Activated CD8-positive, alpha-beta memory T cell treated with anti-CD3 and anti-CD28 coated beads for 4 hours (primary cell): Measurements from ENCODE around the gene TMEM44.
"Not testable (repeated sequence)": the region's sequence is repeated elsewhere in the genome, so short reads cannot be mapped to it uniquely, and the experiment has no call there.

Source experiments
- DNase-seq, 2 donors: peaks; one replicate each; pipeline ENCODE4 v3.0.0-alpha.2; 2020; ENCODE audit warnings: low read depth in 2 of 2

TMEM44 gene

DNA sequence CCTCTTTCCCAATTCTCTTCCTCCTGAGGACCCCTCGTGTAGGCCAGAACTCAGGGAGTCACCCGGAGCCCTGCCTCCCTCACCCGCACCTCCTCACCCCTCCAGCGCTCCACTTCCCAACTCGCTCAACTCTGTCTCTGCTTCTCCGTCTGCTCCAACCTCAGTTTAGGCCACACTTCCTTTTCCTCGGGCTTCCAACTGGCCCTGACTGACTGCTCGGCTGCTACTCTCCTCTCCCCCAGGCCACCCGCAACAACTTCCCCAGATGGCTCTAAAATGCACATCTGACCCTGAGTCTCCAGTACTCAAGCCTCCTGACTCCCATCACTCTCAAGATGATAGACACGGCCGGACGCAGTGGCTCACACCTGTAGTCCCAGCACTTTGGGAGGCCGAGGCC lies 23.6 kb downstream of the TMEM44 start:
- no peak for DNase-seq

DNA sequence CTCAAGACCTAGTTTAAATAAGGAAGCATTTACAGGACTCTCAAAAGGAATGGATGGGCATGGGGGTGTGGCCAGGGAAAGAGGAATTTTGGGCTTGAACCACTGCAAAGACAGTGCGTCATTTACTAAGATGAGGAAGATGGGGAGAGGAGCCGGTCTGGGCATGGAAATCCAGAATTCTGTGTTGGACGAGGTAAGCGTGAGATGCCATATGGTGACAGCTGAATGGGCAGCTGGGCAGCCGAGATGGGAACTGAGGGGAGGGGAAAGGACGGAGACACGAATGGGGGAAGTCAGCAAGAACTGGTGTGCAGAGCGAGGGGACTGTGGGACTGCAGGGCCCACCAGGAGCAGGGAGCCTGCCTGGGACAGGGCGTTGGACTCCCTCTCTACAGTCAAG lies 24.2 kb downstream of the TMEM44 start:
- DNase-seq = no peak

DNA sequence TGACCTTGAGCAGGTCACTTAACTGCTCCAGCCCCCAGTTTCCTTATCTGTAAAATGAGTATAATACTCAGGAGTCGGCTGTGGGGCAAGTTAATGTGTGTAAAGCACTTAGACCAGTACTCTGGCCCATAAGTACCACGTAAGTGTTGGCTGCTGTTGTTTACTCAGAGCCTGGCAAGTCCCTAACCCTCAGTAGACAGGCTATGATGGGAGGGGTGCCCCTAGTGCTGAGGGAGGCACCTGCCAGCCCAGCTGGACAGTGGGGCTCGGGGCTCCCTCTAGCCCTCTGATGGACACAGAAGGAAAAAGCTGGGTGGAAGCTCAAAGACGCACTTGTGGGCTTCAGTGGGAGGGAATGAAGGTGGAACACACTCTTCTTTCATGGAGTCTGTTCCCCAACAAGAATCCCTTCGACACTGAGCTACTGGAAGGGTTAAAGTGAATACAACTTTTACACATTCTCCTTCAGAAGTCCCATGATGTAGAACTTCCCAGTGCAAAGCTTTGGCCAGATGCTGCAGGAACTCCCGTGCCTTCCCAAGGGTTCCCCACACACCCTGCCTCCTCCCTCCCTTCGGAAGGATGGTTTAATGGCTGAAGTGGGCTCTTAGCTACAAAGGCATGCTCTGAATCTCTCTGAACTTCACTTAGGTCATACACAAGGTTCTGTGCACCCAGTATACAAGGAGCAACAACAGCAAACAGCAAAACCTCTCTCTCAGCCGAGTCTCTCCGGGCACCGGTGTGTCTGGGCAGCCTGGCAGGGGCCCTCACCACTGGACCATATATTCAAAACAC lies 25.4 kb downstream of the TMEM44 start:
- no peak for DNase-seq

DNA sequence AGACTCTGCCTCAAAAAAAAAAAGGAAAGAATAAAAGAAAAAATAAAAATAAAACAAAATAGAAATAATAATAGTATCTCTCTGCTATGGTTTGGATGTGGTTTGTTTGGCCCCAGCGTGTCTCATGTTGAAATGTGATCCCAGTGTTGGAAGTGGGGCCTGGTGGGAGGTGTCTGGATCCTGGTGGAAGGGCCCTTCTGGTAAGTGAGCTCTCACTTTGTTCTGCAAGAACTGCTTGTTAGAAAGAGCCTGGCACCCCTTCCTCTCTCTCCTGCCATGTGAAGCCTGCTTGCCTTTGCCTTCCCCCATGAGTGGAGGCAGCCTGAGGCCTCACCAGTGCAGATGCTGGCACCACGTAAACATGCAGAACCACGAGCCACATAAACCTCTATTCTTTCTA lies 26.3 kb downstream of the TMEM44 start:
- no peak for DNase-seq

DNA sequence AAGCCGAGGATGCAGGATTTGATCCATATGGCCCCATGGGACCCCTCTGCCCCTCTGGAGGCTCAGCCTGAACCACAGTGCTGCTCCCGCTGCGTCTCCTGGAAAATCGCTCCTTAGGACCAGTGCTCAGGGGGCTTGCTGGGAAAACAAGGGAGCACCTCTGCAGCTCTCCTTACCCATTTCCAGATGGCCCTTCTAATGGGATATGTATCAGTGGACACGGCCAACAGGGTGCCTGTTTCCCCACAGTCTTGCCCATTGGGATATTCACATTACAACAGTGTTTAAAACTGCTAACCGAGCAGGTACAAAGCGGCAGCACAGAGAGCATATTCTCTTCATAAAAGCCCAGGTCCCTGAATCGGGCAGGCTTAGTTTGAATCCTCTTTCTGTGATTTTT lies 27.1 kb downstream of the TMEM44 start:
- no peak for DNase-seq

DNA sequence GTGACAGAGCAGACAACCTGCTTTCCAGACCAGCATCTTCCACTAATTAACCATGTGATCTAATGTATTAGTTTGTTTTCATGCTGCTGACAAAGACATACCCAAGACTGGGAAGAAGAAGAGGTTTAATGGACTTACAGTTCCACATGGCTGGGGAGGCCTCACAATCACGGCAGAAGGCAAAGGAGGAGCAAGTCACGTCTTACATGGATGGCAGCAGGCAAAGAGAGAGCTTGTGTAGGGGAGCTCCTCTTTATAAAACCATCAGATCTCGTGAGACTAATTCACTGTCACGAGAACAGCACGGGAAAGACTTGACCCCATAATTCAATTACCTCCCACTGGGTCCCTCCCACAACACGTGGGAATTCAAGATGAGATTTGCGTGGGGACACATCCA lies 27.9 kb downstream of the TMEM44 start:
- not testable (repeated sequence) for DNase-seq

DNA sequence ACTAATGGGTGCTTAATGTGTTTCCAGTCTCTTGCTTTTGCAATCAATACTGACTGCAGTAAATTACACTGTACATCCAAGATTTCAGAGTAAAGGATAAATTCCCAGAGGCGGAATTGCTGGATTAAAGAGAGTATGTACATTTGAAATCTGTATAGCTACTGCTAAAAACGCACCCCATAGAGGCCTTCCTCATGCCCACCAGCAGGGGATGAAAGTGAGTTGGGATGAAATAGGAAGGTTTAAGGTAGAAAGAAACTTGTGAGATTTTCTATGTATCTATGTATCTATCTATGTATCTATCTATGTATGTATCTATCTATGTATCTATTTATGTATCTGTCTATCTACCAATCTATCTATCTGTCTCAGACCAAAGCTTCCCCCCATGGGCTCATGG lies 28.4 kb downstream of the TMEM44 start:
- no peak for DNase-seq

DNA sequence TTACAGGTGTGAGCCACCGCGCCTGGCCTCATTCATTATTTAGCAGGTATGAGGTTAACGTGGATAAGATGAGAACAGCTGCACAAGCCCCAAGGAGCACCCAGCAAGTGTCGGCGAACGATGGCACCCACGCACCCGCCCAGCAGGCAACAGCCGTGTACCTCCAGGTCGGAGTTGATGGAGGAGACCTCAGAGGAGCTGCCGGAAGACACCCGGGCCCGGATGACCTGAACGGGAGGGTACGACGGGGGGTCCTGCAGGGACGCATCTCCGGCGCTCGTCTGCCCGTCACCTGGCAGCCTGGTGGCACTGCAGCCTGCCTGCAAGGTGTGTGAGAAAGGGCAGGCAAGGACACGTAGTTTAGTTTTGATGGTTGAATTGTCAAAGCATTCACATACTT lies 29.1 kb downstream of the TMEM44 start:
- no peak for DNase-seq

DNA sequence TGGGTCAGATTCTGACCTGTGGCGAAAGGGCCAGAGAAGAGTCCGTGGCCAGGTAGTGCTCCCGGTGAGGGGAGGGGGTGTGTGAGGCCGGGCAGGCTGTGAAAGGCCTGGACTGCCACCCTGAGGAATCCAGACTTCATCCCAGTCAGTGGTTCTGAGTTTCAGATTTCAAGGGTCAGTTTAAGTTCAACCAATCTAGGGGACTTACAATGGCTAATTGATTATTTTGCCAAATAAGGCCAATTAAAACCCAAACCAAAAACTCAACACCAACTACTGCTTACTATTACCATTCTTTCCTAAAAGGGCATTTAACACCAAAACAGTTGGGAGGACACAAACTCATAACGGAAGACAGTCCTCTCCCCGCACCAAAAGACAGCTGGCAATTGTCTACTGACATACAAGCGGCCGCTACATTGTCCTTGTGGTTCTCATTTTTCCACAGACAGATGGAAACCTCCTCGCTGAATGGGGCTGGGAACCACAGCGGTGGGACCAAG lies 30.5 kb downstream of the TMEM44 start:
- no peak for DNase-seq

DNA sequence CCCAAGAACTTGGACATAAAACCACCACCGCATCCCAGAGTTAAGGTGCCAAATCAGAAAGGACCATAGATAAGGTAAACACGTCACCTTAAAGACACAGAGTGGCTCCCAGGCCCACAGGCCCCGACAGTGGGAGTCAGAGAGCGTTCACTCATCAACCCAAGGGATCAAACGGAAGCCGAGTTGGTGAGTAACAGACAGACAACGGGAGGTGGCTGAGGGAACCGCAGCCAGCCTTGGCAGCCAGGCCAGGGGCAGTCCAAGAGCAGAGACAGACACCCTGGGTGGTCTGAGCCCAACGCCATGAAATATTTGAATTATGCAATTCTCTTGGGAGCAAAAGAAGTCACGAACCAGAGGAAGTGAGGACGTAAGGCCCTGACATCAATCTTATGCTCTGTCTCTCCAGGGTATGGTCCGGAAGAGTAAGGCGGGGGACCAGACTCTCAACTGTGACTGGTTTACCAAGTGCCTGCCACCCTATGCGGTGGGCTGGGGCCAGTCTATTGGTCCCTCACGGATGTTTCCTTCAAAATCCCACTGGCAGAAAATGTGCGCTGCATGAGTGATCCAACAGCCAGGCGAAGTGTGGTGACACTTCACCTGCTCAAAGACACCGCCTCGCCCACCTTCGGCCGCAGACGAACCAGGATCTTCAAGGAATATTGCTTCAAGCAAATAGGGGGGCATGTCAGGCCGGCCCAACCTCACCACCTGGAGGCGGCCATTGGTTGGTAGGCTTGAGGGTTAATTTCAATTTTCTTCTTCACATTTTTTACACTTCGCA lies 34.3 kb downstream of the TMEM44 start:
- no peak for DNase-seq

DNA sequence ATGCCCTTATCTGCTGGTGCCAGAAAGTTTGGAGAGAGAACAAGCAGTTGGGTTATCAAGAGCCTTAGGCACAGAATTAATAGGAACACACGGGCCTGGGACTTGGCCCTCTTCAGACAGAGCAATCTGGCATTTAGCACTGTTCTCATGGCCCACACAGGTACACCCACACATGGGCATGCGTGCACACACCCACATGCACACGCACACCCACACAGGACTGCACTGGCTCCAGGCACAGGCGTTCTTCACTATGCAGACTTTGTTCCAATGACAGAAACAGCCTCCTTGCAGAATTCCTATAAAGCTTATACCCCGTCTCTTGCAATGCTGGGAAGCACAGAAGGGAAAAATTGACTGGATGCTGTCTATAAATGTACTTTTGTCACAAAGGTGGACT lies 36.3 kb downstream of the TMEM44 start:
- no peak for DNase-seq

DNA sequence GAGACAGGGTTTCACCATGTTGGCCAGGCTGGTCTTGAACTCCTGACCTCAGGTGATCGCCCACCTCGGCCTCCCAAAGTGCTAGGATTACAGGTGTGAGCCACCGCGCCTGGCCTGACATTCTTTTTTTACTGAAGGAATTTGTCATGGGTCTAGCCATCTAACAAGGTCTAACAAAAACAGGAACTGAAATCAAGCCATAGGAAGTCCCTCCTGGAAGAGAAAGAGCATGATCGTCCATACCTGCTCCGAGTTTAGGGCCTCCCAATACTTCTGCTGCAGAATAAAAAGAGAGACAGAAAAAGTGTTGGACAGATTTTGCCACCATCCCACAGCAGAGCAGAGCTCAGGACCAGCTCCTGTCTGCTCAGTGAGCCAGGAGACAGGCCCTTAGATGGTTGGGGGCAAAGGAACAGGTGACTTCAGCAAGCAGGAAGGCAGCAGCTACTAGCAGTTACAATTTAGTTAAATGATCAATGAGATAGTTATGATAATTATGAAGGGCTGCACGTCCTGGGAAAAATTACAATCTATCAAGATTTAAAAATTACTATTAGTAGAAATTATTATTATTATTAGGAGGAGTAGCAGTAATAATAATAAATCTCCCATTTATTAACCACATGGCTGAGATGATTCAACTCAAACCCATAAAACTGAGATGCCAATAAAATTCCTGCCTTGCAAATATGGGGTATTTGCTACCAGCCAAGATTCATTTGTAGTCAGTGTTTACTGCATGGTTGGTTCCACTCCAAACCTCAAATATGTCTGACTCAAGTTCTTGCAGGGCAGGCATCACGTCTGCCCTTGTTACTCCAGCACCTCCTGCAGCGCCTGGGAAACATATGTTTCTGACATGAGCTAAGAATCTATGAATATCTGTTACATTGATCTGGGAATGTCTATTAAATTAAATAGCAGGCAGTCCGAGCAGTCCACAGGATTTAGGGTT lies 40.1 kb downstream of the TMEM44 start:
- no peak for DNase-seq

DNA sequence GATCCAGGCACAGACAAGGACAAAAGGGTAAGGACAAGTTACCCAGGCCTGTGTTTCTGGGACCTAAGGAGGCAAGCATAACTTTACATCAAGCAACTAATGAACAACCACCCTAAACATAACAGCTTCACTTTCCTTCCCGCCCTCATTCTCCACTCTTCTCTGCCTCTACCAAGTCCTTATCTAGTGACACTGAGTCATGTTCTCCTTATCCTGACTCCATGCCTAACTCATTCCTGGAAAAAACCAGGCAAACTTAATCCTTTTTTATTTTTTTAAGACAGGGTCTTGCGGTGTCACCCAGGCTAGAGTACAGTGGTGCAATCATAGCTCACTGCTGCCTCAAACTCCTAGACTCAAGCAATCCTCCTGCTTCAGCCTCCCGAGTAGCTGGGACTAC lies 44.5 kb downstream of the TMEM44 start:
- DNase-seq = no peak

DNA sequence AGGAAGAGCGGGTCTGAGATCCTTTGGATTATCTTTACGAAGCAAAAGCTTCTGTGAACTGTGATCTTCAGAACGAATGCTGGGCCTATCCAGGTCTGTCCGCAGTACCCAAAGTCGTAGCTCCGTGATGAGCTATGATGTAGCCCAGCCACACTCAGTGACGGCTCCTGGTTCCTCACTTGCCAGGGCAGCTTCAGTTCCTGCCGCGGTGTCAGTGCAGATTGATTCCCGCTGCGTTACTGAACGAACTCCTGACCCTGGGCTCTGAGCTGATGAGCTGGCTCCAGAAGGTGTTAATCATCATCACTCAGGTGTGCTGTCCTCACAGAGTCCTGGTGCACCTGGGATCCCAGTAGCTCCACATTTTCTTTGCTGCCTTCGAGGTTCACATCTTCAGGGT lies 45.0 kb downstream of the TMEM44 start:
- no peak for DNase-seq

DNA sequence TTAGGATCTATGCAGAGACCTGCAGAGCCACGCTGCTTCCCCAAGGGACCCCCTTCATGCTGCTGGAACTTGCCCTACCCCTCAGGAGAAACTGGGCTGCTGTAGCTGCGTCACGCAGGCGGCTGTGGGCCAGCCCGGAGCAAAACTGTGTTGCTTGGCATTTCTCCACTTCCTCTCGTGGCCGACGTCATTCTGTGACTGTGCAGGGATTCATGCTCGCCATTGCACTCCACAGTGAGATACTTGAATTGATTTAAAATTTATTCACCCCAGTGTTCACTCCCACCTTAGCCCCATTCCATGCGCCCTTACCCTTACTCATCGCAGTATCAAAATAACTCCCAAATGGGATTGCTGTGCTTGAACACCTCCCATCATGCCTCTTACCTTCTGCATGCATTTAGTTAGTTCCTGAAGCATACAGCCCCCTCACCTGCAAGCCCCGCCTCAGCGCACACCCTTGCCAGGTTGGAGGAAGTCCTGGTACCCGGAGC lies 45.7 kb downstream of the TMEM44 start:
- no peak for DNase-seq

DNA sequence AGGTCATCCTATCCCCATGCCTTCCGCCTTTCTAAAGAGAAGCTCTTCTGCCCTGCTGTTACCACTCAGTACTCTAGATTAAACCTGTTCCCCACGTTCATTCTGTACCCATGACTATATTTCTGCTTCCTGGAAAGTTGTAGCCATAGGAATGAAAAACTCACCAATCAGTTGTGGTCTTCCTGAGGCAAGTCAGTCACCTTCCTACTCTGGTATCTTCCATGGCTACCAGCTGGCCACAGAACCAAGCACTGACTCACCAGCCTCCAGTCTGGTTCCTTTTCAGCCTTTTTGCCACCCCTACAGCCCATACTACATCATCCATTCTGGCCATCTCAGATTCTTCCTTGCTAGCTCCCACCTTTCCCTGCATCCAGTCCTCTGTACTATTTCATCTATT lies 46.4 kb downstream of the TMEM44 start:
- no peak for DNase-seq

DNA sequence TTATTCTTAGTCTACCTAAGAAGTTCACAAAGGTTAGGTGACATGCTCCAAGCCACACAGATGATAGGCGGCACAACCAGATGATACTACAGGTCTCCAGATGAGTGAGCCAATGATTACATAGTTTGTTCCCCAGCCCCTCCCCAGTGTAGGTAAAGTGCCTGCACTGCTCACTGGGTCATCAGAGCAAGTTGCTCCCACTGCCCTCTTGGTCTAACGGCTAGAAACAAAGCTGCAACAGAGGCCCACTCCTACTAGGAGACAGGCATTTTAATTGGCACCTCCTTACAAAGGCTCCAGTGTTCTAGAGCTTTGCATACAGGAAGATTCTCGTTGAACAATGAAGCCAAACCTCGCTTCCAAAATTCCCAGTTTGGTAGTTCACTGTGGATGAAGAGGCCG lies 47.3 kb downstream of the TMEM44 start:
- DNase-seq = no peak

DNA sequence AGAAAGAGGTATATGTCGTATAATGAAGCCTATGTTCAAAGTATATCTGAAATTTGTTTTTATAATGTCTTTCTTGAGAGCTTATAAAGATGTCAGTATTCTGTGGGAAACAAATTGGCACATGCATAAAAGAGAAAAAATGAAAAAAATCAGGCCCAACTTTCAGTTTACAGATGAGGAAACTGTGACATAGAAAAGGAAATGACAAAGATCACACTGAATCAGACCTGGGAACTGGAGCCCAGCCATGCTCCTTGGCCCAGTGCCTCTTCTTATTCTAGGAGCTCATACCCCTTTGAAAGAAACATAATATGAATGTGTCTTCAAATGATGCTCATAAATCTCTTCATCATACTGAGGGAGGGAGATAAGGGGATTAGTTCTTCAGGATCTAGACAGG lies 48.4 kb downstream of the TMEM44 start:
- no peak for DNase-seq

DNA sequence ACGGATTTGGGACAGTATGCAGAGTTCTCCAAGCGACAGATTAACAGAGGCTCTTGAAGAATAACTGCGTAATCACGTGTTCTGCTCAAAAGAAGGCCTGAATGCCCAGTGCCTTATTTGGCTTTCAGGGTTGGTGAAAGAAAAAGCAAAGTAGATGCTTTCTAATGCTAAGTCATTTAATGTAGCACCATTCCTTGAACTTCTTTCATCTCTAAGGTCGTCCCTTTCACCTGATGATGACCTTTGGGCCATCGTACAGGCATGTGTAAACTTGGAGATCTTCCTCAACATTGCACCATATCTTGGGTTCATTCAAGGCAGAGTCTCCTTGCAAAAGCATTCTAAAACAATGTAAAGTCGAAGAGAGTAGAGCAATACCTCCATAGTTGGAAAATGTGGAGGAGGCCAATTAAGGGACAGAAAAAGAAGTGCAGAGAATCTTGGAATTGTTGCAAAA lies 48.9 kb downstream of the TMEM44 start:
- DNase-seq = no peak

DNA sequence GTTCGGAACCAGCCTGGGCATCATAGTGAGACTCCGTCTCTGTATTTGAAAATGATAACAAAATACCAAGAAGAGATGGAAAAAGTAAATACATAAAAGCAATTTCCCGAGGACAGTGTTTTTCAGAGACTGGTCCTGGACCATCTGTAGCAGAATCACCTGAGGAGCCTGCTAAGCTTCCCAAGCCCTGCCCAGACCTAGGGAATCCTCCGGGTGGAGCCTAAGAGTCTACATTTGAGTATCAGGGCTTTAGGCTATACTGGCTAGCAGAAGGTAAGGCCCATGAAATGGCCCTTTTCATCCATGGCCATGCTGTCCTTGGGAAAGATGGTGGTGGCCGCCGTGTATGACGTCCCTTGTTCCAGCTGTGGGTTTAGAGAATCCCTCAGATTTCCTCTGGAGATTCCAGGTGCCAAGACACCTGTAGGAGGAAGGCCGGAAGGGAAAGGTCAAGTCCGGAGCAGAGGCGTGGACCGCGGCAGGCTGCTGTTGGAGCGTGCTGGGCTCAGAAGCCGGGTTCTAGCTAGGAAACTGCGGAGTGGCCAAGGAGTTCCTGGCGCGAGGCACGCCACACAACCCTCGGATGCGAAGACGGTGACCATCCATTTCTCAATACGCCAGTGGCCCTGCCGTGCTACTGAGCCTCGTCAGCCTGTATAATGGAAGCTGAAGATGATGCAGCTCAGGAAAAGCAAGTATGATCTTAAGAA lies 50.9 kb downstream of the TMEM44 start:
- no peak for DNase-seq

DNA sequence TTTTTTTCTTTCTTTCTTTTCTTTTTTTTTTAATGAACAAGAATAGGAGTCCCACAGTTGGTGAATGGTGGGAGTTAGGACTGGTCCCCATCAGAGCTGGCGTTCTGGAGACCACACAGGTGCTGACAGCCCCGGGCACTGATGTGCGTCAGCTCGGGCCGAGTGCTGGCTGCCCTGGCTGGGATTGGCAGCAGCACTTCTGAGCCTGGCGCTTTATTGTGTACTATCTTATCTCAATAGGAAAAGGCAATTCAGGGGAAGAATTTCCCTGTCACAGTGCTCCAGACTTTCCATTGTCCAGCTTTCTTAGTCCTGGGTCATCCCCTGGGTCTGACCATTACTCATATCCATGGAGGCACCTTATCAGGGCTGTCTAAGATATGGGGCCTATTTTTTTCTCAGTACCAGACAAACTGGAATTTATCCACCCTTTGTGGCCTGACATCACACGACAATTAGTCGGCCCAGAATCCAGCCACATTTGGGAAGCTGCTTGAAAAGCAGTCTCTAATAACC lies 54.1 kb downstream of the TMEM44 start:
- DNase-seq = no peak
